Mammary epithelial cell (primary cell): ENCODE measurements around the gene RPS6KA5.
"Not testable (repeated sequence)": the region's sequence is repeated elsewhere in the genome, so short reads cannot be mapped to it uniquely, and the experiment has no call there.

ENCODE experiments used
- EZH2 ChIP-seq: IDR thresholded peaks from 2 replicates; pipeline ENCODE4 v1.6.1; 2012; ENCODE audit warnings: low read length, inconsistent platforms, borderline replicate concordance
- TF ChIP-seq, protein P1 (sequence below), 2 donors: IDR thresholded peaks in 1 of 2; conservative IDR thresholded peaks in 1 of 2; 2 replicates each; pipeline ENCODE4 v1.5.1; 2011 to 2012; ENCODE audit warnings: inconsistent platforms in 2 of 2, low read length in 2 of 2, mild to moderate bottlenecking in 2 of 2, control low read depth in 1 of 2, low read depth in 1 of 2; ENCODE audit not compliant: insufficient read depth in 1 of 2; ENCODE audit errors: extremely low read depth in 1 of 2

DNA sequence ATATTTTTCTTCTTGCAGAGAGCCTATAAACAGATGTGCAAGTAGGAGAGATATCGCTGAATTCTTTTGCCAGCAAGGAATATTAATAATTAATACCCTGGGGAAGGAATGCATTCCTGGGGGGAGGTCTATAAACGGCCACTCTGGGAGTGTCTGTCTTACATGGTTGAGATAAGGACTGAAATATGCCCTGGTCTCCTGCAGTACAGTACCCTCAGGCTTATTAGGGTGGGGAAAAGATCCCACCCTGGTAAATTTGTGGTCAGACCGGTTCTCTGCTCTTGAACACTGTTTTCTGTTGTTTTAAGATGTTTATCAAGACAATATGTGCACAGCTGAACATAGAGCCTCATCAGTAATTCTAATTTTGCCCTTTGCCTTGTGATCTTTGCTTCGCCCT is 236.9 kb downstream of the RPS6KA5 start:
- TF ChIP-seq EZH2: not testable (repeated sequence)
- TF ChIP-seq, protein P1, sequence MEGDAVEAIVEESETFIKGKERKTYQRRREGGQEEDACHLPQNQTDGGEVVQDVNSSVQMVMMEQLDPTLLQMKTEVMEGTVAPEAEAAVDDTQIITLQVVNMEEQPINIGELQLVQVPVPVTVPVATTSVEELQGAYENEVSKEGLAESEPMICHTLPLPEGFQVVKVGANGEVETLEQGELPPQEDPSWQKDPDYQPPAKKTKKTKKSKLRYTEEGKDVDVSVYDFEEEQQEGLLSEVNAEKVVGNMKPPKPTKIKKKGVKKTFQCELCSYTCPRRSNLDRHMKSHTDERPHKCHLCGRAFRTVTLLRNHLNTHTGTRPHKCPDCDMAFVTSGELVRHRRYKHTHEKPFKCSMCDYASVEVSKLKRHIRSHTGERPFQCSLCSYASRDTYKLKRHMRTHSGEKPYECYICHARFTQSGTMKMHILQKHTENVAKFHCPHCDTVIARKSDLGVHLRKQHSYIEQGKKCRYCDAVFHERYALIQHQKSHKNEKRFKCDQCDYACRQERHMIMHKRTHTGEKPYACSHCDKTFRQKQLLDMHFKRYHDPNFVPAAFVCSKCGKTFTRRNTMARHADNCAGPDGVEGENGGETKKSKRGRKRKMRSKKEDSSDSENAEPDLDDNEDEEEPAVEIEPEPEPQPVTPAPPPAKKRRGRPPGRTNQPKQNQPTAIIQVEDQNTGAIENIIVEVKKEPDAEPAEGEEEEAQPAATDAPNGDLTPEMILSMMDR (conservative IDR thresholded peaks at IDR 0.05 in 1 of 2, IDR thresholded peaks at IDR 0.05 in 1 of 2; ENCODE audit: extremely low read depth in 1 of 2, insufficient read depth in 1 of 2, low read depth in 1 of 2, low read length in 2 of 2): not testable (repeated sequence)
